Mesothelial cell of epicardium (in vitro differentiated cells): ENCODE measurements around the gene TYMS. TPM values are rescaled to one million over a fixed set of nuclear protein-coding genes. Genes with fewer than 3 reads are reported as not detected.

Experiments used
- DNase-seq, 2 experiments: peaks; one replicate each; pipeline ENCODE4 v3.0.0; 2021; ENCODE audit warnings: low spot score in 2 of 2; ENCODE audit not compliant: unreplicated experiment in 2 of 2
- H3K27ac Mint-ChIP-seq: 2 replicates; pipeline ENCODE4 v1.8.0; 2021; ENCODE audit warnings: mixed read lengths
- H3K27me3 Mint-ChIP-seq: 2 replicates; pipeline ENCODE4 v1.8.0; 2021; ENCODE audit warnings: low read depth, mixed read lengths
- H3K36me3 Mint-ChIP-seq: 2 replicates; pipeline ENCODE4 v1.8.0; 2021; ENCODE audit warnings: mixed read lengths
- H3K4me1 Mint-ChIP-seq: 2 replicates; pipeline ENCODE4 v1.8.0; 2021; ENCODE audit warnings: mixed read lengths
- H3K4me3 Mint-ChIP-seq: 2 replicates; pipeline ENCODE4 v1.8.0; 2021; ENCODE audit warnings: mild to moderate bottlenecking, moderate library complexity, mixed read lengths
- H3K9me3 Mint-ChIP-seq: 2 replicates; pipeline ENCODE4 v1.8.0; 2021; ENCODE audit warnings: mixed read lengths
- CTCF ChIP-seq: fragments of 200-600 bp; sonication (generic); IDR thresholded peaks from one replicate; pipeline ENCODE4 v1.5.0; 2021; ENCODE audit warnings: antibody characterized with exemption; ENCODE audit not compliant: unreplicated experiment
- total RNA-seq: library from RNA; stranded (reverse); gene quantifications from 3 replicates; pipeline ENCODE4 v1.2.1, GENCODE V29; 2021

Gene TYMS
- total RNA-seq, 1 donor from 2014 or later: 54.0 TPM

- no peak for DNase-seq
- TF ChIP-seq CTCF: no peak
- peaks cover 3% of the 10 kb centered on the region for H3K4me1 Mint-ChIP-seq
- no peaks in the 10 kb centered on the region for H3K27me3 Mint-ChIP-seq
- no peak overlapping the region for H3K4me3 Mint-ChIP-seq
- H3K9me3 Mint-ChIP-seq: no peaks in the 10 kb centered on the region
- H3K27ac Mint-ChIP-seq: no peak overlapping the region
- peaks cover 10% of the 10 kb centered on the region for H3K36me3 Mint-ChIP-seq
Observed at GRCh38 chr18:692824-693223, 35.4 kb downstream of the TYMS start.

GRCh38 chr18:693466-694187 is 36.2 kb downstream of the TYMS start:
- Mint-ChIP-seq H3K27ac (peak overlapping the region; percentile 38), H3K4me3 (no peak overlapping the region), H3K36me3 (peaks cover 10% of the 10 kb centered on the region), H3K4me1 (peaks cover 2% of the 10 kb centered on the region), H3K27me3 (no peaks in the 10 kb centered on the region), H3K9me3 (no peaks in the 10 kb centered on the region)
- TF ChIP-seq CTCF: no peak
- DNase-seq: no peak

GRCh38 chr18:697012-697411 is 39.6 kb downstream of the TYMS start:
- no peak for TF ChIP-seq CTCF
- H3K9me3 Mint-ChIP-seq: no peaks in the 10 kb centered on the region
- H3K36me3 Mint-ChIP-seq: peaks cover 8% of the 10 kb centered on the region
- H3K27ac Mint-ChIP-seq: no peak overlapping the region
- no peak for DNase-seq
- H3K4me1 Mint-ChIP-seq: peaks cover 2% of the 10 kb centered on the region
- no peak overlapping the region for H3K4me3 Mint-ChIP-seq
- H3K27me3 Mint-ChIP-seq: no peaks in the 10 kb centered on the region

- Mint-ChIP-seq H3K36me3 (peaks cover 4% of the 10 kb centered on the region), H3K4me3 (no peak overlapping the region), H3K27ac (no peak overlapping the region), H3K9me3 (no peaks in the 10 kb centered on the region), H3K4me1 (peaks cover 3% of the 10 kb centered on the region), H3K27me3 (no peaks in the 10 kb centered on the region)
- TF ChIP-seq CTCF: no peak
- DNase-seq: no peak
Observed at GRCh38 chr18:697800-698199, 40.3 kb downstream of the TYMS start.

GRCh38 chr18:703213-703967 is 45.9 kb downstream of the TYMS start:
- Mint-ChIP-seq H3K27ac (peak overlapping the region; percentile 64), H3K9me3 (no peaks in the 10 kb centered on the region)
- DNase-seq: peak in 1 of 2 experiments; percentile 11

More at GRCh38 chr18:703213-703967, 45.9 kb downstream of the TYMS start:
- Mint-ChIP-seq H3K4me1 (peaks cover 4% of the 10 kb centered on the region), H3K4me3 (no peak overlapping the region), H3K27me3 (no peaks in the 10 kb centered on the region), H3K36me3 (peaks cover 15% of the 10 kb centered on the region)
- no peak for TF ChIP-seq CTCF
